ENCODE measurements around the gene IGF2R.

DNA sequence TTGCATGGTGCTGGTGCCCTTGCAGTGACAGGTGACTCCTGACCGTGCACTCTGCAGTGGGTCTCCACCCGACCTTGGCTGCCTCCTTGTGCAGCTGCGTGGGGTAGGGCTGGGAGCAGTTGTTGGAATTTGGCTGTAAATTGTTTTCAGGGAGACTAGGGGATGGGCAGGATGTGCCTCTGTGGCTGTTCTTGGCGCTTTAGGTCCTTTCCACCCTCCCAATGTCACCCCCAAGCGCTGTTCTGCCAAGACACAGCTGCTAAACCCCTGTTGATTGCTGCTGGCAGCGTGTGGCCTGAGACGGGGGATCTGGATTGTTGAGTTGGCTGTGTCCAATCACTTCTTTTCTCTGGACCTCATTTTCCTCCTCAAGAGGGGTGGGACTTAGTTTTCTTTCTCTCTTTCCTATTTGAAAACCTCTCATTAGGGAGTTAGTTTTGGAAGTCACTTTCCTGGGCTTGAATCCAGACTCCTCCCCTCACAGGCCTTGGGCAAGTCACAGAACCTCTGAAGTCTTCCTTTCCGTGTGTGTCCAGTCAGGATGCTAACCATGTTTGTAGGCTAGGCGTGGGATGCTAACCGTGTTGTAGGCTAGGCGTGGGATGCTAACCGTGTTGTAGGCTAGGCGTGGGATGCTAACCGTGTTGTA lies 8.5 kb downstream of the IGF2R start:
- TF ChIP-seq, protein P1, sequence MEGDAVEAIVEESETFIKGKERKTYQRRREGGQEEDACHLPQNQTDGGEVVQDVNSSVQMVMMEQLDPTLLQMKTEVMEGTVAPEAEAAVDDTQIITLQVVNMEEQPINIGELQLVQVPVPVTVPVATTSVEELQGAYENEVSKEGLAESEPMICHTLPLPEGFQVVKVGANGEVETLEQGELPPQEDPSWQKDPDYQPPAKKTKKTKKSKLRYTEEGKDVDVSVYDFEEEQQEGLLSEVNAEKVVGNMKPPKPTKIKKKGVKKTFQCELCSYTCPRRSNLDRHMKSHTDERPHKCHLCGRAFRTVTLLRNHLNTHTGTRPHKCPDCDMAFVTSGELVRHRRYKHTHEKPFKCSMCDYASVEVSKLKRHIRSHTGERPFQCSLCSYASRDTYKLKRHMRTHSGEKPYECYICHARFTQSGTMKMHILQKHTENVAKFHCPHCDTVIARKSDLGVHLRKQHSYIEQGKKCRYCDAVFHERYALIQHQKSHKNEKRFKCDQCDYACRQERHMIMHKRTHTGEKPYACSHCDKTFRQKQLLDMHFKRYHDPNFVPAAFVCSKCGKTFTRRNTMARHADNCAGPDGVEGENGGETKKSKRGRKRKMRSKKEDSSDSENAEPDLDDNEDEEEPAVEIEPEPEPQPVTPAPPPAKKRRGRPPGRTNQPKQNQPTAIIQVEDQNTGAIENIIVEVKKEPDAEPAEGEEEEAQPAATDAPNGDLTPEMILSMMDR (conservative IDR thresholded peaks at IDR 0.05; ENCODE audit: low read length), result no peak
- TF ChIP-seq EZH2phosphoT487 (IDR thresholded peaks at IDR 0.05; ENCODE audit: borderline replicate concordance, low read depth, low read length), result no peak
